ENCODE data around the gene TP63.

DNA sequence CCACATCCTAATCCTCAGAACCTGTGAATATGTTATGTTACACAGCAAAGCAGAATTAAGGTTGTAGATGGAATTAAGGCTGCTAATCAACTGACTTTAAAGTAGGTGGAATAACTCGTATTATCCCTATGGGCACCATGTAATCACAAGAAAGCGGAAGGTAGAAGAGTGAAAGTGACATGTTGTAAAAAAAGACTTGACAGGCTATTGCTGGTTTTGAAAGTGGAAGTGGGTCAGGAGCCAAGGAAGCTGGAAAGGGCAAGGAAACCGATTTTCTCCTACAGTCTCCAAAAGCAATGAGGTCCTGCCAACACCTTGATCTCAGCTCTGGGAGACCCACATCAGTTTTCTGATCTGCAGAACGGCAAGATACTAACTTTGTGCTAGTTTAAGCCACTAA, 6.6 kb downstream of the TP63 start:
- TF ChIP-seq, protein P1, sequence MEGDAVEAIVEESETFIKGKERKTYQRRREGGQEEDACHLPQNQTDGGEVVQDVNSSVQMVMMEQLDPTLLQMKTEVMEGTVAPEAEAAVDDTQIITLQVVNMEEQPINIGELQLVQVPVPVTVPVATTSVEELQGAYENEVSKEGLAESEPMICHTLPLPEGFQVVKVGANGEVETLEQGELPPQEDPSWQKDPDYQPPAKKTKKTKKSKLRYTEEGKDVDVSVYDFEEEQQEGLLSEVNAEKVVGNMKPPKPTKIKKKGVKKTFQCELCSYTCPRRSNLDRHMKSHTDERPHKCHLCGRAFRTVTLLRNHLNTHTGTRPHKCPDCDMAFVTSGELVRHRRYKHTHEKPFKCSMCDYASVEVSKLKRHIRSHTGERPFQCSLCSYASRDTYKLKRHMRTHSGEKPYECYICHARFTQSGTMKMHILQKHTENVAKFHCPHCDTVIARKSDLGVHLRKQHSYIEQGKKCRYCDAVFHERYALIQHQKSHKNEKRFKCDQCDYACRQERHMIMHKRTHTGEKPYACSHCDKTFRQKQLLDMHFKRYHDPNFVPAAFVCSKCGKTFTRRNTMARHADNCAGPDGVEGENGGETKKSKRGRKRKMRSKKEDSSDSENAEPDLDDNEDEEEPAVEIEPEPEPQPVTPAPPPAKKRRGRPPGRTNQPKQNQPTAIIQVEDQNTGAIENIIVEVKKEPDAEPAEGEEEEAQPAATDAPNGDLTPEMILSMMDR (conservative IDR thresholded peaks at IDR 0.05), result no peak
- no peak for TF ChIP-seq ZFX (IDR thresholded peaks at IDR 0.05)

Data from C4-2B (cell line).